GM19193 (cell line): Measurements from ENCODE around the gene SLMAP.

Experiments used
- POLR2A ChIP-seq: IDR thresholded peaks from 4 replicates; pipeline ENCODE4 v1.6.1; 2011; ENCODE audit not compliant: insufficient read depth, insufficient read length; ENCODE audit errors: extremely low read depth

Gene SLMAP

DNA sequence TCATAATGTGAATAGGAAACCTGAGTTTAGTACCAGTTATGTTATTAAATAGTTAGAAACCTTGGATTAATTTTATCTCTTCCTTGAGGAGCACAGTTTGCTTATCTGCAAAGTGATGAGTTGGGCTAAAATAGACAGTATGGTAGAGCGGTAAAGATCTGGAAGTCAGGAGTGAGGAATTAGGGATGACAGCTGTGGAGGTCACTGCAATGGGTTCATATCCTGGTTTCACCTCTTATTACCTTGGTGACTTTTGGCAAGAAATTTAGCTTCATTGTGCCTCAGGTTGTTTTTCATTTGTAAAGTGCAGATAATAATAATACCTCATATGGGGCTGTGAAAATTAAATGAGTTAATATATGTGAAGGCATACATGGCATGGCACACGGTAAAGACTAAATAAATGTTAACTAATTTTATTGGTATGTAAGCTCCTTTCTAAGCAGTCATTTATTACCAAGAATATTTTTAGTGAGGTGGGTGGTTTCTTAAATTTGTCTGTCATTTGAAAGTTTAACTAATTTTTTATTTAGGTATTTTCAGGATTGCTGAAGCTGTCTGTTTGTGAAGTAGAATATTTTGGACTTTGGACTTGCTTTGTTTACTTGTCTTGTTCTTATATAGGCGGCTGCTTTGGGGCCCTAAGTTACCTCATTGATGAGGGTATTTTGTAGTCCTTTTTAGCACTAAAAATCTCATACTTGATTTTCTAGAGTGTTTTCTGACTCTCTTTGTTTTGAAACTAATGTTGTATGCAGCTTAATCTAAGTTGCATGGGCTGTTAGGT is 41.8 kb downstream of the SLMAP start:
- TF ChIP-seq POLR2A: no peak

DNA sequence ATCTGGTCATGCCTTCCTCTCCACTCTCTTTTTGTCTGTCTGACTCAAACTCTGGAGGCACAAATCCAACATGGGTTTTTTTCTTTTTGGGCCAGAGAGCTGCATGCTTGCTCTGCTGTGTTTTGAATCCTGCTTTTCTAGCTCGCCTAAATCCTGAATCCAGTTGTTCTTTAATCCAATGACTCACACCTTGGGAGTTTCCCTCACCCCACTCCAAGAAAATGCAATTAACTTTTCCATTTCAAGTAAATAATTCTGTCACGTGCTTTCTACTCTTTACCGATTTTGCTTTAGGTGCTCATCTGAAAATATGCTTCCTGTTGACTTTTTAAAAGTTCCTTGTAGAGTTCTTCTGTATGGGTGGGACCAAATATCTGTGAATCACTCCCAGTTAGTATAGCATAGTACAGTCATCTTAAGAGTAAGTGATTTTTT is 47.6 kb downstream of the SLMAP start:
- TF ChIP-seq POLR2A: no peak

DNA sequence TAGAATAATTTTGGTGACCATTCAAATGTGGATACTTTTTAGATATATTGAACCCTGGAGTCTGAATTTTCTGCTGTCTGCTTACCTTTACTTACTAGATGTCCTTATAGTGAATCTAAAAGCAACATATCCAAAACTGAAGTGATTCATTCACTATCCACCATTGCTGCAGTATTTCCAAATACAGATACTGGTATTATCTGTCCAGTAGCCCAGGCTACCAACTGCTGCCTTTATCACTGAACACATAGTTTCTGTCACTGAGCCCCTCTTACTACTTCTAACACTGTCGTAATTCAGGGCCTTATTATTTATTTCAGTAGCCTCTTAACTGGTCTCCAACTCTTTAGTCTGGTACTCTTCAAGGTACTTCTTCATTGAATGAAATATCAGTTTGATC is 49.2 kb downstream of the SLMAP start:
- no peak for TF ChIP-seq POLR2A

DNA sequence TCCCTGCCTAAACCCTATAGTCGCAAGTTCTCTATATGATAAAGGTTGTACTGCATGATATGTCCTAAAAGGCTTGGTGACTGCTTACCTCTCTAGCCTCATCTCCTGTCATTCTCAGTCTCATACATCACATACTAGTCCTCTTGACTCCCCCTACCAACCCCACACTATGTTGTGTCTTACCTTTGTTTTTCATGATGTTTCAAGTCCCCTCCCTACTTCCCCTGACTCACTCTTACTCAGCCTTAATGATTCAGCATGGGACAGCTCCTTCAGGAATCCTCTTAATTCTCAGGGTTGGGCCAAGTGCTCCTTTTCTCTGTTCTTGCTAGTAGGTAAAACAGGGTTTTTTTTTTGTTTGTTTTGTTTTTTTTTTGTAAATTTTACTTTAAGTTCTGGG is 49.6 kb downstream of the SLMAP start:
- no peak for TF ChIP-seq POLR2A

DNA sequence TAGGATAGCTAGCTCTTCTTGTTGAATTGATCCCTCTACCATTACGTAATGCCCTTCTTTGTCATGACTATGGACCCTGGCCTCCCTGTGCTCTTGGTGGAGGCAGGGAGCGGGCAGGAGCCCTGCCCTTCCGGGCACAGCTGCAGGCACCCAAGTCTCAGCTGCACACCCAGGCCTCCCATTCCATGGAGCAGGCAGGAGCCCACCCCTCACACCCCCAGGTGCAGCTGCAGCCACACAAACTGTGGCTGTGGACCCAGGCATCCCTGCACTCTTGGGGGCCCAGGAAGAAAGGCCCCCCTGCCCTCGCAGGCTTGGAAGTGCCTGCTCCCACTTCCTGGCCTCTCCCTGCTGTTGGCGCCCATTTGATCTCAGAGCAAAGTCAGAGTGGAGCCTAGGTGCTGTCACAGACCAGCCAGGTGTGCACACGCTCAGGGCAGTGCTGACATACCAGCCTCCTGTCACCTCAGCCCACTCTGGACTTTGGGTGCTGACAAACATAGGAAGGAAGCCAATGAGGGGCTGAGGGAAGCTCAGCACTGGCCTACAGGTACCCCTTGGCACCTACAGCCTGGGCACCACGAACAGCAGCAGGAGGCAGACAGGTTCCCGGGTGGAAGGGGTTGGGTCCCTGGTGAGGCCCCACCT is 53.0 kb downstream of the SLMAP start:
- TF ChIP-seq POLR2A: no peak

DNA sequence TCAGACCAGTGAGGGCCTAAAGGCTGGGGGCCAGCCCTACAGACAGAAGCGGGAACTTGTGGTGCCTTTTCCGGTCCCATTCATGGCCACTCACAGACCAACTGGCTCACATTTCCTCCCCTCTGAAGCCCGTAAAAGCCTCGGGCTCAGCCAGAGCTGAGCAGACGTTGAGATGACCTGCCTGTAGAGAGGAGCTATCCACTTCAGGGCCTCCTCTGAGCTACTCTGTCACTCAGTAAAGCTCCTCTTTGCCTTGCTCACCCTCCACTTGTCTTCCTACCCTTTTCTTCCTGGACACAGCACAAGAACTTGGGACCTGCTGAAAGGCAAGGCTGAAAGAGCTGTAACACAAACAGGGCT is 53.5 kb downstream of the SLMAP start:
- TF ChIP-seq POLR2A: no peak

DNA sequence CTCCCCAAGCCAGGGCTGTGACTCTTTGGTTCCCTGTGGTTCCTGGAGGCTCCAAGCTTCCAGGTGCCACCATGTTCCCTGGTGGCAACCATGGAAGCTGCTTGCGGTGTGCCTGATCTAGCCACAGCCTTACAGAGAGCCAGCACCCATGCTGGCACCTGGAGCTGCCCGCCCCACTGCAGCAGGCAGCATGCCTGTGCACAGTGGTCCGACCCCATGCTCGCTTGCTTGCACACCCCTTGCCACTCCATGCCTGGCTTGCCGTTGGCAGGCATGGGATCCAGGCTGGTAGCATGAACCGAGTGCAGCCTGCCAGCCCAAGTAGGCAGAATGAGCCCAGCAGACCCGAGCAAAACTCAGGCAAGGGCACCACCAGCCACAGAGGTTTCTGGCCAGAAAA is 53.9 kb downstream of the SLMAP start:
- no peak for TF ChIP-seq POLR2A

DNA sequence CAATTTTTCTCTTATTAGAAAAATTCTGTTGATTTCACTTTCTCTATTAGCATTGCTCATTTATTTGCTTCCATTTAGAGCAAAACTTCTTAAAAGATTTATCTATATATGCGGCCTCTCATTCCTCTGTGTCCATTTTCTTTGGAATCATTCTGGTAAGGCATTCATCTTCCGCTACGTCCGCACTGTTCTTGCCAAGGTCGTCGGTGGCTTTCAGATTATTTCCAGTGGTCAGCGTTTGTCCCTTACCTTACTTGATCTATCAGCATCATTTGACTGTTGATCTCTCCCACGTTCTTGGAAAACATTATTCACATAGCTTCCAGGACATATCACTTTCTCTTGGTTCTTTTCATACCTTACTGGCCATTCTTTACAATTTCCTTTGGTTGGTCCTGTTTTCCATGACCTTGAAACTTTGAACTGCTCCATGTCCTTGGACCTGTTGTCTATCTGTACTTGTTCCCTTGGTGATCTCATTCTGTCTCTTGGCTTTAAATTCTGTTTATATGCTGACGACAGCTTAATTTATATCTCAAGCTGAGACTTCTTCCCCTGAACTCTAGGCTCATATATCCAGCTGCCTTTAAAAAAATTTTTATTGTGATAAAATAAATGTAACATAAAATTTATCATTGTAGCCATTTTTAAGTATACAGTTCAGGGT is 54.5 kb downstream of the SLMAP start:
- no peak for TF ChIP-seq POLR2A

DNA sequence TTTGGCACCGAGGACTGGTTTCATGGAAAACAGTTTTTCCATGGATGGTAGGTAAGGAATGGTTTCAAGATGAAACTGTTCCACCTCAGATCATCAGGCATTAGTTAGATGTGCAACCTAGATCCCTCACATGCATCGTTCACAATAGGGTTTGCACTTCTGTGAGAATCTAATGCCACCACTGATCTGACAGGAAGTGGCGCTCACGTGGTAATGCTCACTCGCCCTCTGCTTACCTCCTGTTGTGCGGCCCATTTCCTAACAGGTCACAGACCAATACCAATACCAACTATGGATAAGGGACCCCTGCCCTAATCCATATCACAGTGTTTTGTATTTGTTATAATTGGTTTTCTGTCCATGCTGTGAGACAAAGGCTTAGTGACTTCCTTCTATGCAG is 58.9 kb downstream of the SLMAP start:
- TF ChIP-seq POLR2A: no peak

DNA sequence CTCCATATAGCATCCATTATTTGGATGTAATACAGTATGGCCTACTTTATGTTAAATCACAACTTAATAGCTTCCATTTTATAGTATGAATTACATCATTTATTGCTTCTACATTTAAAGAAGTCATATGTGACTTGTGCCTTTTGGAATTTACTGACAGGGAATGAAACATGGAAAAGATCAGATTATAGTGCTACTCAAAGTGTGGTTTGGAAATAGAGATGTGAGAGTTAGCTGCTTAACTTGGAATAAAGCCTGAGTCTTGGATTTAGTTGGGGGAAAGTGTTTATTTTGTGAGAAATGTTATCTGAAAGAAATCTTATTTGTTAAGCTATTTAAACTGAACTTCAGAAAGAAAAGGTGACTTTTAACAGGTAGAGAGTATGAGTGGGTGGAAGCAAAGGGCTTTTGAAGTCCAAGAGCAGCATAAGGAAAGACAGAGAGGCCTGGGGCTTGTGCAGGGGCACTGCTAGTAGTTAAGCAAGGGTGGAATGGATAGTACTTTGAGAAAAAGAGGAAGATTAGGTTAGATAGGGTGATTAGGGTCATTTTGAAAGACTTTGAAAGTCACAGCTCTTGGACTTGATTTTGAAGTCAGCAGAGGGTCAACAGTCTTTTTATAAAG is 60.5 kb downstream of the SLMAP start:
- no peak for TF ChIP-seq POLR2A

DNA sequence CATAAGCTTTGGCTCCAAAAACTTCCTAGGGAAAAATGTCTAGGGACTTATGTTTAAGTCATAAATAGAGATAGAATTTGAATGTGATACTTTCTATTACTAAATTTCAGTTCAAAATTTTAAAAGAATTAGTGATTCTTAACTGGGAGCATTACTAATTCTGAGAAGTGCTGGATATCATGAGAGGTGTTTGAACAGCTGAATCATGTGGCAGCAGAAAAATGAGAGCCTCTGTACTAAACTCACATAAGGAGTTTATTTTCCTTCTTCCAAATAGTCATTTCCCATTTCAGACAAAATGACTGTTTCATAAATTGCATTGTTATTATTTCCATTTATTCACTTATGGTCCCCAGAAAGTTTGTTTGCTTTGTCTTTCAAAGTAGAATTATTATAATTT is 62.7 kb downstream of the SLMAP start:
- no peak for TF ChIP-seq POLR2A

DNA sequence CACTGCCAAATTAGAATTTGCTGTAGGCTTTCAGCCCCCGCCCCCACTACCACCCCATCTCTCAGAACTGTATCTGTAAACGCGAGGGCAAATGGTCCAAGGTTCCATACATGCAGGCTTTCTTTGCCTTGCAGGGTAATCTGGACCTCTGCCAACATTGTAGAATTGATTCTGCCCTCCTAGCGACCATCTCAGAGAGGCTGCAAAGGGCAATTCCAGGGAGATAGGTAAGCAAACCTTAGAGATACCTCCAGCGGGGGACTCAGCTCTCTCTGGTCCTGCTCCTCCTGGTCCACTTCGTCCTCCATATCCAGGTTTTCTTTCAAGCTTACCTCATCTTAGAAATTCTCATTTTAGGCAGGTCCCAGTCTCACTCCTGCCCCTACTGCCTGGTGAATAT is 64.4 kb downstream of the SLMAP start:
- TF ChIP-seq POLR2A: no peak

DNA sequence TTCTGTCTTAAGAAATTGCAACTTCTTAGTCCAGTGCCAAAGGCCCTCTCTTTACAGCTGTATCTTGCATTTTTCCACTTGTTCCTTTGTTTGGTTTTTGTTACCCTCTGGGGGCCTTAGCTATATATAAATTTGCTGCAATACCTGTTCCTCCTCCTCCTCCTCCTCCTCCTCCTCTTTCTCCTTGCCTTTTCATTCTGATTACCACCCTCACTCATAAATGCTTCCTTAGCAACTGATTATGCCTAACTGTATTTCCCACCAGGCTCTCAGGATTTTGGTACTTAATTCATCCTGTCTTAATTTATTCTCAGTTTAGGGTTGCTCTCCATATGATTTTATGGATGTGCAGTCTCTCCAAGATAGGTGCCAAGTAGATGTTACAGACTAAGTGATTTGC is 65.7 kb downstream of the SLMAP start:
- TF ChIP-seq POLR2A: no peak

DNA sequence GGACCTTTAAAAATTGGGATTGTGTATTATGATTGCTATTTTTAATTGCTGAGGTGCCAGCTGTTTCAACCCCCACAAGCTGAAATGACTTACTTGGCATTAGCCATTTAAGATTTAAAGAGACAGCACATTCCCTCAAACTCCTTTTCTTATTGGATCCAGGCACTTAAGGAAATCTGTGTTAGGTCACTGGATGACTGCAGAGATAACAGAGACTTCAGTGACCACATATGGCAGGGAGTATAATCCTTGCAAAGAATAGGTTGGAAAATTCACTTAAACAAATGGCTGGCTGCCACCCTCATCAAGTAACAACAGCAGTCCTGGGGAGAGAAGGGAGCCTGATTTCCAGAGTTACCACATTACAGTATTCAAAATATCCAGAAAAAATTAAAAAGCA is 66.6 kb downstream of the SLMAP start:
- TF ChIP-seq POLR2A: no peak

DNA sequence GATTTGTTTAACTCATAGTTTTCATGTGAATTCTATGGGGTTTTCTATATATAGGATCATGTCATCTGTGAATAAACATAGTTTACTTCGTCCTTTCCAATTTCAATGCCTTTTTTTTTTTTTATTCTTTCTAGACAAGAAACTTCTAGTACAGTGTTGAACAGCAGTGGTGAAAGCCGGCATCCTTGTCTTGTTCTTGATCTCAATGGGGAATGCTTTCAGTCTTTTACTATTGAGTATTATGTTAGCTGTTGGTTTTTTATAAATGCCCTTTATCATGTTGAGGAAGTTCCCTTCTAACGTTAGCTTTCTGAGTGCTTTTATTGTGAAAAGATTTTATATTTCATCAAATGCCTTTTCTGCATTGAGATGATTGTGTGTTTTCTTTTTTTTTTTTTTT is 69.0 kb downstream of the SLMAP start:
- no peak for TF ChIP-seq POLR2A

DNA sequence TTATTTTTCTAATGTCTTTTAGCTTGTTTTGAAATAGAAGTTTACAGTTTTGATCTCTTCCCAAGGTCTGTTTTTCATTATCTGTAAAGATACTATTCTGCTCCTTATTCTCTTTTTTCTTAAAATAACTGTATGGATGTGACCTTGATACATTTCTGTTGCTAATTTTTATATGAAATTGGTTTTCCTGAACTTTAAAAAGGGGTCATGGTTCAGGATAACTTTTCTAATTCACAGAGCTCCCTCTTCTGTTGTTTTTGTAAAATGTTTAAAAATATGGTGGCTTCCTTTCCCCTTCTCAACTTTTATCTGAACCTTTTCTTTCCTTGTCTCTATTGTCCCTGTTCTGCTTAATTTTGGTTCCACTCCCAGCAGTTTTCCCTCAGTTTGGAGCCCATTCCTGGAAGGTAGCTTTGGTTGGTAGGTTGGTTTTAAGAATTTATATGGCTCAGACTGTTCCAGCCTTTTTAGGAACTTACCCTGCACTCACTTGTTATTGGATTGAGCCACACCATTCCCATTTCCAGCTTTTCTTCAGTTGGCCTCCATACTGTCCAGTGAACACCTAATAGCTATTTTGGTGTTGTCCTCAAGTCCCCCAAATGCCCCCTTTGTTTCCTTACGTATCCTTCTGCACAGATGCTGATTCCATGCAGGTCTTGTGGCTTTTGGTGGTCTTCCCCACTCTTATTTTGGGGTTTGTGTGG is 70.3 kb downstream of the SLMAP start:
- no peak for TF ChIP-seq POLR2A
